ENCODE results near the gene CPNE5.

GRCh38 chr6:36756786-36757185 is 82.5 kb downstream of the CPNE5 start:
- TF ChIP-seq, protein P1, sequence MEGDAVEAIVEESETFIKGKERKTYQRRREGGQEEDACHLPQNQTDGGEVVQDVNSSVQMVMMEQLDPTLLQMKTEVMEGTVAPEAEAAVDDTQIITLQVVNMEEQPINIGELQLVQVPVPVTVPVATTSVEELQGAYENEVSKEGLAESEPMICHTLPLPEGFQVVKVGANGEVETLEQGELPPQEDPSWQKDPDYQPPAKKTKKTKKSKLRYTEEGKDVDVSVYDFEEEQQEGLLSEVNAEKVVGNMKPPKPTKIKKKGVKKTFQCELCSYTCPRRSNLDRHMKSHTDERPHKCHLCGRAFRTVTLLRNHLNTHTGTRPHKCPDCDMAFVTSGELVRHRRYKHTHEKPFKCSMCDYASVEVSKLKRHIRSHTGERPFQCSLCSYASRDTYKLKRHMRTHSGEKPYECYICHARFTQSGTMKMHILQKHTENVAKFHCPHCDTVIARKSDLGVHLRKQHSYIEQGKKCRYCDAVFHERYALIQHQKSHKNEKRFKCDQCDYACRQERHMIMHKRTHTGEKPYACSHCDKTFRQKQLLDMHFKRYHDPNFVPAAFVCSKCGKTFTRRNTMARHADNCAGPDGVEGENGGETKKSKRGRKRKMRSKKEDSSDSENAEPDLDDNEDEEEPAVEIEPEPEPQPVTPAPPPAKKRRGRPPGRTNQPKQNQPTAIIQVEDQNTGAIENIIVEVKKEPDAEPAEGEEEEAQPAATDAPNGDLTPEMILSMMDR (IDR thresholded peaks at IDR 0.05) = no peak
- no peak for TF ChIP-seq POLR2A (IDR thresholded peaks at IDR 0.05)

Data from uterus (tissue), 2 donors.